Panc1 (cell line): ENCODE data around the gene ANGPTL3. TPM values are rescaled to one million over a fixed set of nuclear protein-coding genes. Genes with fewer than 3 reads are reported as not detected.
A peak's percentile ranks its signal among the peaks of the same experiment; 100 is the strongest.
"Not testable (repeated sequence)": the region's sequence is repeated elsewhere in the genome, so short reads cannot be mapped to it uniquely, and the experiment has no call there.

Experiments used
- ATAC-seq: fragments of 200-7000 bp; cut with Tn5 transposase; 2 replicates; pipeline ENCODE4 v1.9.1; 2020; ENCODE audit warnings: mild to moderate bottlenecking, moderate library complexity
- Bru-seq: library from RNA; stranded (reverse); fragments of 400-500 nt; gene quantifications from one replicate; lab custom pipeline; 2021; lab: Mats Ljungman, UMichigan
- BruChase-seq, 2 experiments: library from RNA; stranded (reverse); fragments of 400-500 nt; gene quantifications; one replicate each; lab custom pipeline; 2021; lab: Mats Ljungman, UMichigan
- BruUV-seq: library from RNA; stranded (reverse); fragments of 400-500 nt; replicated peaks from 2 replicates; lab custom pipeline; 2021; lab: Mats Ljungman, UMichigan
- CTCF ChIA-PET: fragments of 300-600 bp; sonication (Branson Sonifier 250); formaldehyde crosslinking; loops from one replicate; lab custom pipeline; 2022; ENCODE audit warnings: antibody characterized with exemption; lab: Charles Lee
- POLR2A ChIA-PET: fragments of 300-600 bp; sonication (Branson Sonifier 250); formaldehyde crosslinking; loops from one replicate; lab custom pipeline; 2022; ENCODE audit warnings: antibody characterized with exemption; lab: Charles Lee
- DNase-seq: peaks from one replicate; pipeline ENCODE4 v3.0.0-alpha.2; 2010; ENCODE audit warnings: low read depth, low spot score
- H3K27ac ChIP-seq: 2 replicates; pipeline ENCODE4 v1.5.1; 2011; ENCODE audit warnings: mild to moderate bottlenecking, low read length, inconsistent platforms
- H3K27me3 ChIP-seq: fragments of 200-500 bp; sonication (Bioruptor generic); 2 replicates; pipeline ENCODE4 v1.6.0; 2014; ENCODE audit warnings: low read length, inconsistent platforms; ENCODE audit not compliant: control insufficient read depth, insufficient read depth
- H3K36me3 ChIP-seq: fragments of 200-500 bp; sonication (Bioruptor generic); 2 replicates; pipeline ENCODE4 v1.5.1; 2014; ENCODE audit warnings: inconsistent platforms, mild to moderate bottlenecking, low read length, moderate library complexity; ENCODE audit not compliant: control insufficient read depth, insufficient read depth
- H3K4me1 ChIP-seq: 2 replicates; pipeline ENCODE4 v1.5.1; 2011; ENCODE audit warnings: inconsistent platforms, mild to moderate bottlenecking, low read length, moderate library complexity; ENCODE audit not compliant: control insufficient read depth, insufficient read depth
- H3K4me3 ChIP-seq, 2 experiments: 2 replicates each; pipeline ENCODE4 v1.5.1; 2011 to 2012; ENCODE audit warnings: low read depth in 2 of 2, low read length in 2 of 2, mild to moderate bottlenecking in 2 of 2, inconsistent platforms in 1 of 2, moderate library complexity in 1 of 2
- H3K9me3 ChIP-seq: fragments of 200-500 bp; sonication (Bioruptor generic); 2 replicates; pipeline ENCODE4 v1.5.1; 2014; ENCODE audit warnings: low read depth, mild to moderate bottlenecking, inconsistent platforms, low read length, moderate library complexity; ENCODE audit not compliant: control insufficient read depth, insufficient read depth
- CTCF ChIP-seq: fragments of 450-650 bp; IDR thresholded peaks from 2 replicates; pipeline ENCODE4 v1.5.1; 2017; ENCODE audit warnings: mild to moderate bottlenecking
- POLR2AphosphoS5 ChIP-seq: IDR thresholded peaks from 2 replicates; pipeline ENCODE4 v1.6.1; 2012; ENCODE audit warnings: mild to moderate bottlenecking, low read depth, low read length, moderate library complexity
- REST ChIP-seq, 2 experiments: IDR thresholded peaks; 2 replicates each; pipeline ENCODE4 v1.6.1; 2011 to 2012; ENCODE audit warnings: low read depth in 2 of 2, control low read depth in 1 of 2, low read length in 1 of 2, mild to moderate bottlenecking in 1 of 2, moderate library complexity in 1 of 2; ENCODE audit not compliant: insufficient read depth in 1 of 2
- SIN3A ChIP-seq: IDR thresholded peaks from 2 replicates; pipeline ENCODE4 v1.6.1; 2012; ENCODE audit warnings: low read depth, mild to moderate bottlenecking, low read length, moderate library complexity, borderline replicate concordance; ENCODE audit not compliant: insufficient read depth
- TCF7L2 ChIP-seq: IDR thresholded peaks from 2 replicates; pipeline ENCODE4 v1.6.1; 2011; ENCODE audit warnings: mild to moderate bottlenecking, low read depth, low read length, inconsistent platforms
- in situ Hi-C: cut with HindIII; loops from 2 replicates; pipeline ENCODE4 v1.10.0; 2016; ENCODE audit warnings: low sequenced_read_pairs, low pct_unique_long_range_greater_than_20kb
- intact Hi-C: fragments of 100-400 bp; cut with micrococcal nuclease; formaldehyde crosslinking; loops from one replicate; pipeline ENCODE4 v1.10.0; 2022; ENCODE audit not compliant: unreplicated experiment
- long read RNA-seq: library from polyadenylated mRNA; unstranded; transcript quantifications from one replicate; pipeline ENCODE4 v2.0.0, GENCODE V29; 2021; ENCODE audit not compliant: unreplicated experiment
- polyA plus RNA-seq: library from polyadenylated mRNA; unstranded; fragments of >200 nt; gene quantifications from one replicate; pipeline ENCODE4 v1.2.1, GENCODE V29; 2012; ENCODE audit warnings: missing spikeins; ENCODE audit not compliant: insufficient read length
- total RNA-seq: library from RNA; stranded (reverse); gene quantifications from one replicate; pipeline ENCODE4 v1.2.1, GENCODE V29; 2021; ENCODE audit not compliant: unreplicated experiment

The ANGPTL3 gene, protein sequence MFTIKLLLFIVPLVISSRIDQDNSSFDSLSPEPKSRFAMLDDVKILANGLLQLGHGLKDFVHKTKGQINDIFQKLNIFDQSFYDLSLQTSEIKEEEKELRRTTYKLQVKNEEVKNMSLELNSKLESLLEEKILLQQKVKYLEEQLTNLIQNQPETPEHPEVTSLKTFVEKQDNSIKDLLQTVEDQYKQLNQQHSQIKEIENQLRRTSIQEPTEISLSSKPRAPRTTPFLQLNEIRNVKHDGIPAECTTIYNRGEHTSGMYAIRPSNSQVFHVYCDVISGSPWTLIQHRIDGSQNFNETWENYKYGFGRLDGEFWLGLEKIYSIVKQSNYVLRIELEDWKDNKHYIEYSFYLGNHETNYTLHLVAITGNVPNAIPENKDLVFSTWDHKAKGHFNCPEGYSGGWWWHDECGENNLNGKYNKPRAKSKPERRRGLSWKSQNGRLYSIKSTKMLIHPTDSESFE
- total RNA-seq, result not detected
- not detected for polyA plus RNA-seq
- Bru-seq, nascent RNA, result percentile 6 among the genes with signal in this experiment
- BruChase-seq, experiment 1, labeled RNA remaining after a 2-hour chase, result not detected
- not detected for BruChase-seq, experiment 2, labeled RNA remaining after a 6-hour chase
- long read RNA-seq, result 0 reads

DNA sequence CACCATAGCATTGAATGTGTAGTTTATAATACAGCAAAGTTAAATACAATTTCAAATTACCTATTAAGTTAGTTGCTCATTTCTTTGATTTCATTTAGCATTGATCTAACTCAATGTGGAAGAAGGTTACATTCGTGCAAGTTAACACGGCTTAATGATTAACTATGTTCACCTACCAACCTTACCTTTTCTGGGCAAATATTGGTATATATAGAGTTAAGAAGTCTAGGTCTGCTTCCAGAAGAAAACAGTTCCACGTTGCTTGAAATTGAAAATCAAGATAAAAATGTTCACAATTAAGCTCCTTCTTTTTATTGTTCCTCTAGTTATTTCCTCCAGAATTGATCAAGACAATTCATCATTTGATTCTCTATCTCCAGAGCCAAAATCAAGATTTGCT, at the start of gene ANGPTL3:
Gene ANGPTL3, plus strand, starts transcription at position 240 of the 400 bp plus-strand sequence. Its CDS starts 47 bp downstream, at position 287.
- ATAC-seq, result no peak
- in situ Hi-C loops, result no loop called here
- TF ChIP-seq TCF7L2, result no peak
- TF ChIP-seq REST (IDR thresholded peaks at IDR 0.05; ENCODE audit: insufficient read depth in 1 of 2, low read depth in 2 of 2, low read length in 1 of 2), result no peak
- TF ChIP-seq POLR2AphosphoS5, result no peak
- TF ChIP-seq SIN3A, result no peak
- TF ChIP-seq CTCF, result no peak

GRCh38 chr1:62561306-62561705, 36.0 kb upstream of the ANGPTL3 start:
- ATAC-seq, result no peak
- H3K9me3 ChIP-seq, result no peaks in the 10 kb centered on the region
- CTCF ChIA-PET, result no interaction called here
- DNase-seq, result no peak
- in situ Hi-C loops, result no loop called here
- no peak overlapping the region for H3K4me3 ChIP-seq
- H3K36me3 ChIP-seq, result no peaks in the 10 kb centered on the region; the same call in 1 of the 2 replicates
- POLR2A ChIA-PET, result no interaction called here
- intact Hi-C loops, result no loop called here
- no peaks in the 10 kb centered on the region for H3K4me1 ChIP-seq
- no peak for TF ChIP-seq TCF7L2
- no peak for TF ChIP-seq SIN3A
- TF ChIP-seq REST (IDR thresholded peaks at IDR 0.05; ENCODE audit: insufficient read depth in 1 of 2, low read depth in 2 of 2, low read length in 1 of 2), result no peak
- H3K27me3 ChIP-seq, result no peaks in the 10 kb centered on the region
- no TSS peak for BruUV-seq
- no peak overlapping the region for H3K27ac ChIP-seq

More for the DNA sequence above, at the start of gene ANGPTL3:
- DNase-seq, result no peak
- CTCF ChIA-PET, result no interaction called here
- BruUV-seq, result no TSS peak
- Histone ChIP-seq H3K9me3 (no peaks in the 10 kb centered on the region), H3K27ac (no peak within 1 kb of the TSS), H3K27me3 (no peaks in the 10 kb centered on the region), H3K4me3 (no peak within 1 kb of the TSS), H3K4me1 (no peaks in the 10 kb centered on the region), H3K36me3 (peaks cover 2% of the 10 kb centered on the region; the same call in 1 of the 2 replicates)
- POLR2A ChIA-PET, result no interaction called here
- intact Hi-C loops, result no loop called here

DNA sequence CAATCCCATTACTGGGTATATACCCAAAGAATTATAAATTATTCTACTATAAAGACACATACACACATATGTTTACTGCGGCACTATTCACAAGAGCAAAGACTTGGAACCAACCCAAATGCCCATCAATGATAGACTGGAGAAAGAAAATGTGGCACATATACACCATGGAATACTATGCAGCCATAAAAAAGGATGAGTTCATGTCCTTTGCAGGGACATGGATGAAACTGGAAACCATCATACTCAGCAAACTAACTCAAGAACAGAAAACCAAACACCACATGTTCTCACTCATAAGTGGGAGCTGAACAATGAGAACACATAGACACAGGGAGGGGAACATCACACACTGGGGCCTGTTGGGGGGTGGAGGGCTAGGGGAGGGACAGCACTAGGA, 30.1 kb upstream of the ANGPTL3 start:
- H3K4me1 ChIP-seq, BruUV-seq, intact Hi-C loops, CTCF ChIA-PET, H3K9me3 ChIP-seq, DNase-seq, H3K27ac ChIP-seq, in situ Hi-C loops, H3K4me3 ChIP-seq, H3K27me3 ChIP-seq, H3K36me3 ChIP-seq, ATAC-seq, POLR2A ChIA-PET: not testable (repeated sequence)
